GM21529 (cell line): Measurements from ENCODE around the gene IL17RD.

Experiments used
- ATAC-seq: cut with Tn5 transposase; IDR thresholded peaks from one replicate; pipeline ENCODE4 v1.9.1; 2021; ENCODE audit not compliant: unreplicated experiment

Gene IL17RD

DNA sequence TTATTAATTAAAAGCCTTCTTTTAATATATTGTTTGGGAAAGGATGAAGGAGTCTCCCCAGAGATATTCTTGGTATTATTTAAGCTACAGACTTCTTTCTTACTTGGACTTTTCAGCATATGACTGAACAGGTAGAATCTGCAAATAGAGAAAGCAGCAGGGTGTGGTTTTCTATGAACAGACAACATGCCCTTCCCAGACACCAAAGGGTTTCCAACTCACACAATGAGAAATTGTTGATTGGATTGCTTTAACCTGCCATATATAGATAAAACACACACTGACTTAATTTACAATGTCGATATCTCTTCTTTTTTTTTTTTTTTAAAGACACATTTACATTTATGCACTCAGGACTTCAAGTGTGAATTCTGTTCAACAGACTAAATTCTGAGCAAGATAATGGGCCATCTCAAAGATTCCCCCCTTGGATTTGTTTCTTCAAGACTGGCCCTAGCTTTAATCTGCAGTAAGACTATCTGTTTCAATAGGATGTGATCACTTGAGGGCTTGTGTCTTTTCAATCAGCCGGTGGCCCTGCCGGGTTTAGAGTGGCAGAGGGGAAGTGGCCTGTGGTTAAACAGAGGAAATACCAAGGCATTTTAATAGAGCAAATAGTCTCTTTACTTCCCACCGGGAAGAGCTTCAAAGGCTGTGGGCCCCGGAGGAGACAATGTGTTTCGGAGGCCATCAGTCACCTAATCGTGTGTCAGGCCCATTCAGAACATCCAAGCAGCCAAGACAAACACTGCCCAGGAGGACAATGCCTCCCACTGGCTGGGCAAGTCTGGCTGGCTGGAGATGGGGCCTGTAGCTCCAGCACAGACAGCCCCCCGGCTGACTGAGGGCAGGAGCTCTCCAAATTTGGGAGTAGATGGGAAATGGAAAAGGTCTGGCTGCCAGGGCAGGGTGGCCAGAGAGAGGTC lies 6.1 kb downstream of the IL17RD start:
- ATAC-seq = no peak

DNA sequence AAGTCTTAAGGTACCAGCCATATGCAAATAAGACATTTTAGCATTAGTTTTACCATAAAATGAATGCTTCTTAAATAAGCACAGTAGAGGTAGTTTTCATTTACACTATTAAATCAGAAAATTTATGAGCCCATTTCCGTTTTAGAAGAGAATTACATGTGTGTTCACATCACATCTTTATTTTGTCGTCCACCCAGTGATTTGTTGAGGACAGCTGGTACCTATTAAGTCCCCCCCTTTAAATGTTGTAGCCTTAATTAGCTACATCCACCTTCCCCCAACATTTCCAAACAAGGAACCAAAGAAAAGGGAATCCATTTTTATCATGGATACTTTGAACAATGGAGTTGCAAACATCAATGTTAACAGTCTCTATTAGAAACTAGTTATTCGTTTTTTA lies 6.8 kb downstream of the IL17RD start:
- ATAC-seq = no peak

DNA sequence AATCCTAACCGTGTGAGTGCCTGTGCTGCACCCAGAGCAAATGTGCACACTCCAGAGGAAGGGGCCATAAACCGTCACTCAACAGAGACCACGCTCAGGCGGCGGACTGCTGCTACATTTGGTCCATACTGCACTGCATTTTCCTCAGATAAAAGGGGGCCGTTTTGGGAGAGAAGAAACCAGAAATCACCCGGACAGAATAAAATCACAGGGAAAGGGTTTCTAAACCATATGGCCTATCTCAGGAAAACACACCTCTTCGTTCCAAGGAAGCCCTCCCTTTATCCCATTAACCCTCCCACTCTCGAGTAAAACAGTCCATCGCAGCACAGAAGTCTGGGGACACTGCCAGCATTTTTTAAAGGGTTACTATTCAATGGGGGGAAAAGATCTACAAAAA lies 7.6 kb downstream of the IL17RD start:
- ATAC-seq = no peak

- no peak for ATAC-seq
Measured at GRCh38 chr3:57155310-57155643, 9.9 kb downstream of the IL17RD start.

GRCh38 chr3:57154470-57155309 lies 10.5 kb downstream of the IL17RD start:
- ATAC-seq = no peak

DNA sequence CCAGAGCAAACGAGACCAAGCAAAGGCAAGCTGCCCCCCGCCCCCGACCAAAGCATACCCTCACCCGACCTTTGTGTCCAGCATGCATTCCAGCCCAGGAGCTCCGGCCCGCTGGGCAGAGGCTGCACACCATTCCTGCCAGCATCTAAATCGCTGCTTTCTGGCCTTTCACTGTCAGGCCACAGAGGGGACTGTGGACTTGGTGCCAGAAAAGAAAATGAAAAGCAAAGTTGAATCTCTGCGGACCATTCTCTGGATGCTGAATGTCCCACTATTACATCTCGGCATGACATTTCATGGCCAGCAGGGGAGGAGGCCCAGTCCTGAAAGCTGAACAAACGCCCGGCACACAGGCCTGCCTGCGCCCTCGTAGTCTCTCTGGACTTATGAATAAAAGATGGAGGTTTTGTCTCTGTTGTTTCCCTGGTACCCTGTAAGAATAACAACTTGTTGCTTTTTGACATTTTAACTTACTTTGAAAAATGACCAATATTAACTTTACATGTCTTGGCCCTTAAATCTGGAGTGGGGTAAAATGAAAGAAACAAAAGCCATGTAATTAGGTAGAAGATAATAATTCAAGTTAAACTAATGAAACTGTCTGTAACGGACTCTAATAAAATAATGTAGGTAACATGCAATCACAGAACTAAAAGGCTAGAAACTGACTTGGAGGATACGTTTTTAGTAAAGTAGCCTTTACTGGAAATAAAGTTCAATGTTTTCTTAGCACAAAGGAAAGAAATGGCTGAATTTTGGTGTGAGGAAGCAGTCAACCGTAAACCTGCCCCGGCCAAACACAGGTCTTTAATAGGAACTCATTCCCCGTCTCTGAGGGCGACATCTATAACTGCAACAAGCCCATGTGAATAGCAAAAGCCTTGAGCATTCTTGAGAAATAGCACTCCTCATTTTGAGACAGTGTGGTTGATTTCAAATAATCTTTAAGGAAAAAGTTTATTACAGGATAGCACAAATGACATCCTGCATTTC lies 12.7 kb downstream of the IL17RD start:
- no peak for ATAC-seq

DNA sequence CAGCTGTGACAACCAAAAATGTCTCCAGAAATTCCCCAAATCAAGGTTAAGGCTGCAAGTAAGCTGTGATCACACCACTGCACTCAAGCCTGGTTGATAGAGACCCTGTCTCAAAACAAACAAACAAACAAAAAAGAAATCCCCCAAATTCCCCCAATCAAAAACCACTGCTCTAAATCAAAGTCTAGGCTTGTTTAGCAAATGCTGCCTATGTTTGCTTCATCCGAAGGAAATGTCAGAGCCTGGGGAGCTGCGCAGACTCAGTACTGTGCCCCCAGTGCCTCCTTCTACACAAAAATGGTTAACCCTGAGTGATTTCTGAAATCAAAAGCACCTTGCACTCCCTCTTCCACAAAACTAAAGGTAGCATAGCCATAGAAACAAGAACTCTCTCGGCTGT lies 13.4 kb downstream of the IL17RD start:
- ATAC-seq = no peak

GRCh38 chr3:57151021-57151449 lies 14.1 kb downstream of the IL17RD start:
- ATAC-seq = no peak

- ATAC-seq = no peak
Measured at GRCh38 chr3:57150113-57150581, 15.0 kb downstream of the IL17RD start.

GRCh38 chr3:57147071-57147470 lies 18.1 kb downstream of the IL17RD start:
- ATAC-seq = no peak

- no peak for ATAC-seq
Measured at GRCh38 chr3:57145852-57146251, 19.3 kb downstream of the IL17RD start.

GRCh38 chr3:57144952-57145351 lies 20.2 kb downstream of the IL17RD start:
- no peak for ATAC-seq

DNA sequence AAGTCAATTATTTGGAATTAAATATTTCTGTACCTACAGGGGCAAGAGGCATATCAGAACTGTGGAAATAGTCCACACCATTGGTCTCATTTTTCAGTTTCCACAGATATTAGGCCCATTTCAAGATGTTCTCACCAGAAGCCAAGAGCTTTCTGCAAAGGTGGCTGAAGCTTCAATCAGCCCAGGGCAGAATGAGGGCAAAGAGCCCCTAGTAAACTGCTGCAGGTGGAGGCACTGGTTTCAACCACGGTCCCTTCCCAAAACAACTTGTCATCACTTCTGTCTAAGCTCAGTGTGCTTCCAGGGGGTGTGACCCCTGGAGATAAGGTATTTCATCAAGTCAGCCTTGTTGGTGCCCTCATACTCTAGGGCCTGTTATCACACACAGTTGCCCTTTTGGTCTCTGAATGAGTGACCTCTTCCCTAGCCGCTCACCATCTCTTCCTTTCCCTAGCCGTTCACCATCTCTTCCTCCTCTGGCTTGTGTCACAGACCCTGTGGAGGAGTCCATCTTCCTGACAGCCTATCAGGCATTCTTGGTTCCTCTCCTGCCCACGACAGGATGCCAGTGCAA lies 21.2 kb downstream of the IL17RD start:
- ATAC-seq = no peak

- ATAC-seq = no peak
Measured at GRCh38 chr3:57142411-57142723, 22.8 kb downstream of the IL17RD start.

- ATAC-seq = no peak
Measured at GRCh38 chr3:57141719-57142410, 23.3 kb downstream of the IL17RD start.

GRCh38 chr3:57140894-57141293 lies 24.3 kb downstream of the IL17RD start:
- no peak for ATAC-seq

DNA sequence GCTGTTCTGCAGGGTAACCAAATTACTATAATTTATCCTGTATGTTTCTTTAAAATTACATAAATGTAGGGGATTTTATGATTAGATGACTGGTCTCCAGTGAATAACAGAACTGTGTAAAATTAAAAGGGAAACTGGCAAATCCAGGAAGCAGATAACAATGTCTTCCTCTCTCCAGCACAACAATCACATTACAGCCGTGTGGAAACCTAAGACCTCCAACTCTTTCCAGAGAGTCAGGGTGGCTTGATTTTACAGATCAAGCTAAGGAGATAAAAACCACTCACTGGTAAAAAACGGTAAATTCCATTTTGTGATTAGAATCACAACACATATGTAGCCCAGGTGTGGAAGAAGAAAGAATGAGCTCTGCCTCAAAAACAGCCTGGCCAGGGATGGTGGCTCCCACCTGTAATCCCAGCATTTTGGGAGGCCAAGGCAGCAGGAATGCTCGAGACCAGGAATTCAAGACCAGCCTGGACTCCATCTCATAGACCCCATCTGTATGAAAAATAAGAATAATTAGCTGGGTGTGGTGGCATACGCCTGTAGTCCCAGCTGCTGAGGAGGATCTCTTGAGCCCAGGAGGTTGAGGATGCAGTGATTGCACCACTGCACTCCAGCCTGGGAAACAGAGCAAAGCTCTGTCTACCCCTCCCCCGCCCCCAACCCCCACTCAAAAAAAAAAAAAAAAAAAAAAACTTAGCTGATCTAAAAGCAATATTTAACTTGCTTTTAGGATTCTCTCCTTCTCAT lies 29.0 kb downstream of the IL17RD start:
- no peak for ATAC-seq

- no peak for ATAC-seq
Measured at GRCh38 chr3:57133157-57133556, 32.0 kb downstream of the IL17RD start.

- no peak for ATAC-seq
Measured at GRCh38 chr3:57132674-57133073, 32.5 kb downstream of the IL17RD start.
